Measurements from ENCODE around the gene UPP1. TPM values are rescaled to one million over a fixed set of nuclear protein-coding genes. Genes with fewer than 3 reads are reported as not detected.
A peak's percentile ranks its signal among the peaks of the same experiment; 100 is the strongest.

The UPP1 gene
- total and polyA plus RNA-seq, 2 of the 13 experiments (the other 11 are each of a cell fraction or from before 2014, with no cell fraction given), result 5.7 to 9.8 TPM

DNA sequence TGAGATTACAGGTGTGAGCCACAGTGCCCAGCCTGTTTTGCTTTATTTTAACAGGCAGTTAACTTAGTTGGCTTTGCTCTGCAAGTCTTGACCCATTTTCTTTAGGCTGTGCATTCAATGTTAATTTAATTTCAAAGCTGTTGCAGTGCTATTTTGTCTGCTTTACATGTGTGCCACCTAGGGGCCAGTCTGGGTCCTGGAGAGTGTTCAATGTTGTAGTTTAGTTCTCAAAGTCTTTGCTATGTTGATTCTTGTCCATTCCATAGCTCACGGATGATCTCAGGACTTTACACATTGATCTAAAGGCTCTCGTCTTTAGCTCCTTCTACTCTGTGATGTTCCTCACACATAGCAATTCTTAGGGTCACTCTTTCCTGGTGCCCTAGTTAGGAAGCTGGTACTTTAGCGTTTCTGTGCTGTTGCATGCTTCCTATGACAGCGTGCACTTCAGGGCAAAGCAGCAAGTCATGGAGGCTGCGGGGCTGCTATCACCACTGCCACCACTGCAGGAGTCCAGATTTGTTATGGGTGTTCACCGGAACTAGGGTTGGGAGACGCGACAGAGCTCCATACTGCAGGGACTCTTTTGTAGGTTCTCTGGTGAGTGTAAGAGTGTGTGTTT is 65.8 kb downstream of the UPP1 start (continued):
- TF ChIP-seq SMYD3 (CRISPR knock-in tag; IDR thresholded peaks at IDR 0.05), result no peak
- TF ChIP-seq NFYB (CRISPR knock-in tag; IDR thresholded peaks at IDR 0.05), result no peak
- TF ChIP-seq MAFK (conservative IDR thresholded peaks at IDR 0.05 in 1 of 2, IDR thresholded peaks at IDR 0.05 in 1 of 2; ENCODE audit: low read length in 2 of 2), result no peak
- no peak for TF ChIP-seq NCOA5 (CRISPR knock-in tag; IDR thresholded peaks at IDR 0.05)
- TF ChIP-seq RBM39 (IDR thresholded peaks at IDR 0.05; ENCODE audit: low read depth, low read length, poor library complexity, severe bottlenecking), result no peak
- no peak for TF ChIP-seq ZFAT (CRISPR knock-in tag; conservative IDR thresholded peaks at IDR 0.05)
- no peak for TF ChIP-seq NR1H2 (CRISPR knock-in tag; IDR thresholded peaks at IDR 0.05; ENCODE audit: borderline replicate concordance, low read depth)
- TF ChIP-seq EED (CRISPR knock-in tag; IDR thresholded peaks at IDR 0.05), result no peak
- no peak for TF ChIP-seq NR2C2 (CRISPR knock-in tag; IDR thresholded peaks at IDR 0.05; ENCODE audit: borderline replicate concordance)
- TF ChIP-seq ZNF619 (CRISPR knock-in tag; IDR thresholded peaks at IDR 0.05), result no peak
- TF ChIP-seq, protein P1, sequence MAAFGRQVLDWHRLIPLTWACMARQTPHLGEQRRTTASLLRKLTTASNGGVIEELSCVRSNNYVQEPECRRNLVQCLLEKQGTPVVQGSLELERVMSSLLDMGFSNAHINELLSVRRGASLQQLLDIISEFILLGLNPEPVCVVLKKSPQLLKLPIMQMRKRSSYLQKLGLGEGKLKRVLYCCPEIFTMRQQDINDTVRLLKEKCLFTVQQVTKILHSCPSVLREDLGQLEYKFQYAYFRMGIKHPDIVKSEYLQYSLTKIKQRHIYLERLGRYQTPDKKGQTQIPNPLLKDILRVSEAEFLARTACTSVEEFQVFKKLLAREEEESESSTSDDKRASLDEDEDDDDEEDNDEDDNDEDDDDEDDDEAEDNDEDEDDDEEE (CRISPR knock-in tag; IDR thresholded peaks at IDR 0.05), result no peak
- TF ChIP-seq NFE2L2 (IDR thresholded peaks at IDR 0.05; ENCODE audit: low read length), result no peak
- TF ChIP-seq, protein P2, sequence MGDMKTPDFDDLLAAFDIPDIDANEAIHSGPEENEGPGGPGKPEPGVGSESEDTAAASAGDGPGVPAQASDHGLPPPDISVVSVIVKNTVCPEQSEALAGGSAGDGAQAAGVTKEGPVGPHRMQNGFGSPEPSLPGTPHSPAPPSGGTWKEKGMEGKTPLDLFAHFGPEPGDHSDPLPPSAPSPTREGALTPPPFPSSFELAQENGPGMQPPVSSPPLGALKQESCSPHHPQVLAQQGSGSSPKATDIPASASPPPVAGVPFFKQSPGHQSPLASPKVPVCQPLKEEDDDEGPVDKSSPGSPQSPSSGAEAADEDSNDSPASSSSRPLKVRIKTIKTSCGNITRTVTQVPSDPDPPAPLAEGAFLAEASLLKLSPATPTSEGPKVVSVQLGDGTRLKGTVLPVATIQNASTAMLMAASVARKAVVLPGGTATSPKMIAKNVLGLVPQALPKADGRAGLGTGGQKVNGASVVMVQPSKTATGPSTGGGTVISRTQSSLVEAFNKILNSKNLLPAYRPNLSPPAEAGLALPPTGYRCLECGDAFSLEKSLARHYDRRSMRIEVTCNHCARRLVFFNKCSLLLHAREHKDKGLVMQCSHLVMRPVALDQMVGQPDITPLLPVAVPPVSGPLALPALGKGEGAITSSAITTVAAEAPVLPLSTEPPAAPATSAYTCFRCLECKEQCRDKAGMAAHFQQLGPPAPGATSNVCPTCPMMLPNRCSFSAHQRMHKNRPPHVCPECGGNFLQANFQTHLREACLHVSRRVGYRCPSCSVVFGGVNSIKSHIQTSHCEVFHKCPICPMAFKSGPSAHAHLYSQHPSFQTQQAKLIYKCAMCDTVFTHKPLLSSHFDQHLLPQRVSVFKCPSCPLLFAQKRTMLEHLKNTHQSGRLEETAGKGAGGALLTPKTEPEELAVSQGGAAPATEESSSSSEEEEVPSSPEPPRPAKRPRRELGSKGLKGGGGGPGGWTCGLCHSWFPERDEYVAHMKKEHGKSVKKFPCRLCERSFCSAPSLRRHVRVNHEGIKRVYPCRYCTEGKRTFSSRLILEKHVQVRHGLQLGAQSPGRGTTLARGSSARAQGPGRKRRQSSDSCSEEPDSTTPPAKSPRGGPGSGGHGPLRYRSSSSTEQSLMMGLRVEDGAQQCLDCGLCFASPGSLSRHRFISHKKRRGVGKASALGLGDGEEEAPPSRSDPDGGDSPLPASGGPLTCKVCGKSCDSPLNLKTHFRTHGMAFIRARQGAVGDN (CRISPR knock-in tag; IDR thresholded peaks at IDR 0.05), result no peak
- TF ChIP-seq ZKSCAN5 (CRISPR knock-in tag; IDR thresholded peaks at IDR 0.05), result no peak
- peak; percentile 32; the same call in 1 of the 2 replicates for TF ChIP-seq FOXJ3 (CRISPR knock-in tag; IDR thresholded peaks at IDR 0.05; ENCODE audit: borderline replicate concordance)
- TF ChIP-seq DR1 (CRISPR knock-in tag; IDR thresholded peaks at IDR 0.05), result no peak
- TF ChIP-seq ZNF780A (CRISPR knock-in tag; IDR thresholded peaks at IDR 0.05), result no peak
- TF ChIP-seq, protein P3, sequence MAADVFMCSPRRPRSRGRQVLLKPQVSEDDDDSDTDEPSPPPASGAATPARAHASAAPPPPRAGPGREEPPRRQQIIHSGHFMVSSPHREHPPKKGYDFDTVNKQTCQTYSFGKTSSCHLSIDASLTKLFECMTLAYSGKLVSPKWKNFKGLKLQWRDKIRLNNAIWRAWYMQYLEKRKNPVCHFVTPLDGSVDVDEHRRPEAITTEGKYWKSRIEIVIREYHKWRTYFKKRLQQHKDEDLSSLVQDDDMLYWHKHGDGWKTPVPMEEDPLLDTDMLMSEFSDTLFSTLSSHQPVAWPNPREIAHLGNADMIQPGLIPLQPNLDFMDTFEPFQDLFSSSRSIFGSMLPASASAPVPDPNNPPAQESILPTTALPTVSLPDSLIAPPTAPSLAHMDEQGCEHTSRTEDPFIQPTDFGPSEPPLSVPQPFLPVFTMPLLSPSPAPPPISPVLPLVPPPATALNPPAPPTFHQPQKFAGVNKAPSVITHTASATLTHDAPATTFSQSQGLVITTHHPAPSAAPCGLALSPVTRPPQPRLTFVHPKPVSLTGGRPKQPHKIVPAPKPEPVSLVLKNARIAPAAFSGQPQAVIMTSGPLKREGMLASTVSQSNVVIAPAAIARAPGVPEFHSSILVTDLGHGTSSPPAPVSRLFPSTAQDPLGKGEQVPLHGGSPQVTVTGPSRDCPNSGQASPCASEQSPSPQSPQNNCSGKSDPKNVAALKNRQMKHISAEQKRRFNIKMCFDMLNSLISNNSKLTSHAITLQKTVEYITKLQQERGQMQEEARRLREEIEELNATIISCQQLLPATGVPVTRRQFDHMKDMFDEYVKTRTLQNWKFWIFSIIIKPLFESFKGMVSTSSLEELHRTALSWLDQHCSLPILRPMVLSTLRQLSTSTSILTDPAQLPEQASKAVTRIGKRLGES (CRISPR knock-in tag; IDR thresholded peaks at IDR 0.05; ENCODE audit: borderline replicate concordance), result no peak
- TF ChIP-seq ARID2 (CRISPR knock-in tag; IDR thresholded peaks at IDR 0.05; ENCODE audit: borderline replicate concordance), result no peak
- TF ChIP-seq KLF16 (CRISPR knock-in tag; IDR thresholded peaks at IDR 0.05), result peak in 1 of 2 experiments; percentile 16; a peak in 1 of 4 replicates
- TF ChIP-seq, protein P4, sequence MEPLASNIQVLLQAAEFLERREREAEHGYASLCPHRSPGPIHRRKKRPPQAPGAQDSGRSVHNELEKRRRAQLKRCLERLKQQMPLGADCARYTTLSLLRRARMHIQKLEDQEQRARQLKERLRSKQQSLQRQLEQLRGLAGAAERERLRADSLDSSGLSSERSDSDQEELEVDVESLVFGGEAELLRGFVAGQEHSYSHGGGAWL (CRISPR knock-in tag; IDR thresholded peaks at IDR 0.05), result no peak
- TF ChIP-seq TRIM24 (CRISPR knock-in tag; IDR thresholded peaks at IDR 0.05), result no peak

Measured in HepG2 (cell line).